Testis (tissue), 3 donors: ENCODE results near the gene AMPD3. TPM values are rescaled to one million over a fixed set of nuclear protein-coding genes. Genes with fewer than 3 reads are reported as not detected.

ENCODE experiments used
- DNase-seq: peaks from one replicate; pipeline ENCODE4 v3.0.0-alpha.2; 2019
- H3K27ac ChIP-seq, 2 donors: fragments of 200-600 bp; sonication (generic); one replicate each; pipeline ENCODE4 v1.5.1; 2019
- H3K27me3 ChIP-seq: fragments of 200-600 bp; sonication (generic); one replicate; pipeline ENCODE4 v1.5.1; 2019
- H3K36me3 ChIP-seq: fragments of 200-600 bp; sonication (generic); one replicate; pipeline ENCODE4 v1.5.1; 2017; ENCODE audit warnings: low read depth; ENCODE audit errors: missing control alignments
- H3K4me1 ChIP-seq: fragments of 200-600 bp; sonication (generic); one replicate; pipeline ENCODE4 v1.5.1; 2019
- H3K4me3 ChIP-seq, 2 donors: fragments of 200-600 bp; sonication (generic); one replicate each; pipeline ENCODE4 v1.5.1; 2017 to 2019
- H3K9me3 ChIP-seq: fragments of 200-600 bp; sonication (generic); one replicate; pipeline ENCODE4 v1.5.1; 2017
- CTCF ChIP-seq, 3 experiments: fragments of 450-650 bp in 2 of 3; fragments of 200-600 bp in 1 of 3; sonication (generic) in 1 of 3; IDR thresholded peaks; one replicate each; pipeline ENCODE4 v1.5.1; 2016 to 2019; ENCODE audit warnings: antibody characterized with exemption in 3 of 3, mild to moderate bottlenecking in 2 of 3, moderate library complexity in 1 of 3
- POLR2A ChIP-seq: fragments of 450-650 bp; IDR thresholded peaks from one replicate; pipeline ENCODE4 v1.6.1; 2017; ENCODE audit warnings: antibody characterized with exemption, mild to moderate bottlenecking, moderate library complexity
- WGBS, 2 donors: methylation state at CpG; one replicate each; pipeline ENCODE4 v1.1.5; 2018; 5-methylcytosine and 5-hydroxymethylcytosine counted together
- intact Hi-C: fragments of 100-400 bp; cut with DNase I; formaldehyde crosslinking; loops from one replicate; pipeline ENCODE4 v1.15.1; 2023; ENCODE audit warnings: low total_unique reads
- polyA plus RNA-seq: library from polyadenylated mRNA; stranded (reverse); fragments of 350-450 nt; fragmentation: Illumina TruSeq; extraction: RNeasy Lipid Tissue Mini Kit (QIAGEN cat#74804); gene quantifications from one replicate; pipeline ENCODE4 v1.2.3, GENCODE V29; 2014; ENCODE audit warnings: low read depth, low replicate concordance; ENCODE audit not compliant: insufficient read depth
- total RNA-seq, 2 donors: library from RNA; depleted of rRNA; stranded (reverse); fragments of >200 nt; gene quantifications; one replicate each; pipeline ENCODE4 v1.2.3, GENCODE V29; 2016

Gene AMPD3
- total and polyA plus RNA-seq, 3 donors from 2014 or later = 5.5 to 13.4 (median 10.9) TPM

- H3K27me3 ChIP-seq = no peaks in the 10 kb centered on the region
These were observed 50.4 kb downstream of the AMPD3 start for GRCh38 chr11:10505278-10506007.

DNA sequence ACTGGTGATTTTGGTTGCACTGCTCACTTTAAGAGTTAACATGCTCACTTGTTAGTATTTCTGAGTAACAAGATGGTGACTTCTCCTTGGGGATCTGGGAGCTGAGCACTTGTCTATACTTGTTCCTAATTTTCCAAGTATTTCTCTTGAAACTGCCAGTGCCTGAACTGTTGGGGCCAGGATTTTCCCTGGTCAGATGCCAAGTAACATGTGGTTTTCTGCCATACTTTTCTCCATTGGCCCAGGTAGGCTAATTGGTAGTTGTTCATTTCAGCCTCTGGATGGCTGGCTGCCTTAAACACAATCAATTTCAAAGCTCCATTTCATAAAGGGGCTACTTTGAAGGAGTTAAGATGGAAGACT, 50.9 kb downstream of the AMPD3 start:
- DNase-seq = no peak
- no peaks in the 10 kb centered on the region for H3K27me3 ChIP-seq
- H3K4me1 ChIP-seq = no peaks in the 10 kb centered on the region
- H3K4me3 ChIP-seq = no peak overlapping the region
- intact Hi-C loops = no loop called here
- H3K27ac ChIP-seq = no peak overlapping the region
- no peaks in the 10 kb centered on the region for H3K9me3 ChIP-seq
- TF ChIP-seq POLR2A (no peak), CTCF (IDR thresholded peaks at IDR 0.05) (no peak)
- H3K36me3 ChIP-seq = no peaks in the 10 kb centered on the region

More at GRCh38 chr11:10505278-10506007, 50.4 kb downstream of the AMPD3 start:
- no peak for DNase-seq
- H3K27ac ChIP-seq = no peak overlapping the region
- no peak overlapping the region for H3K4me3 ChIP-seq
- intact Hi-C loops = no loop called here
- H3K4me1 ChIP-seq = no peaks in the 10 kb centered on the region
- no peaks in the 10 kb centered on the region for H3K36me3 ChIP-seq
- no peaks in the 10 kb centered on the region for H3K9me3 ChIP-seq
- TF ChIP-seq POLR2A (no peak), CTCF (IDR thresholded peaks at IDR 0.05) (no peak)
- WGBS, 2 donors = 92 to 94% methylated on average over 6 of the region's 6 CpGs

GRCh38 chr11:10511181-10511621, 56.1 kb downstream of the AMPD3 start:
- no peaks in the 10 kb centered on the region for H3K9me3 ChIP-seq
- 79 to 86% methylated on average over 10 of the region's 10 CpGs for WGBS, 2 donors
- no peaks in the 10 kb centered on the region for H3K27me3 ChIP-seq
- intact Hi-C loops = no loop called here
- no peak for DNase-seq
- H3K36me3 ChIP-seq = no peaks in the 10 kb centered on the region
- TF ChIP-seq CTCF (IDR thresholded peaks at IDR 0.05) (no peak), POLR2A (no peak)
- H3K4me3 ChIP-seq = no peak overlapping the region
- H3K4me1 ChIP-seq = no peaks in the 10 kb centered on the region
- no peak overlapping the region for H3K27ac ChIP-seq

DNA sequence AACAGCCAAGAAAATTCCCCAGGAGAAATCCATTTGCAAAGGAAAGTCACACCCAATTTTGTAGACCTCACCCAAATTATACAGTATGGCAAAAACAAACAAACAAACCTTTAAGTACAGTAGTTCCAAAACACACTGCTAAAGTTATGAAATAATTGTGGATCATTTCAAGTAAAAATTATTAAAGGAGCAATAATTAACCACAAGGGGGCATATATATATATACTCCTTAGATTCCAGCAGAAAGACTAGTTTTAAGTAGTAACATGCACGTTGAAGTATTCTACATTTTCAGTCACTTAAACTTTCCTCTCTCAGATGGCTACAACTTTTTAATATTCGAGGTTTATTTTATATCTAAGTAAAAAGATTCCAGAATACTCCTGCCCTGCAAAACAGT, 59.1 kb downstream of the AMPD3 start:
- 37 to 49% methylated on average over 2 of the region's 2 CpGs for whole genome bisulfite sequencing, 2 donors
- no peaks in the 10 kb centered on the region for H3K9me3 ChIP-seq
- H3K4me3 ChIP-seq = no peak overlapping the region
- intact Hi-C loops = no loop called here
- H3K4me1 ChIP-seq = peaks cover 3% of the 10 kb centered on the region
- DNase-seq = no peak
- no peaks in the 10 kb centered on the region for H3K27me3 ChIP-seq
- TF ChIP-seq POLR2A (no peak), CTCF (IDR thresholded peaks at IDR 0.05) (peak in 2 of 3 experiments; percentile 5 to 59)
- H3K36me3 ChIP-seq = no peaks in the 10 kb centered on the region
- no peak overlapping the region for H3K27ac ChIP-seq

DNA sequence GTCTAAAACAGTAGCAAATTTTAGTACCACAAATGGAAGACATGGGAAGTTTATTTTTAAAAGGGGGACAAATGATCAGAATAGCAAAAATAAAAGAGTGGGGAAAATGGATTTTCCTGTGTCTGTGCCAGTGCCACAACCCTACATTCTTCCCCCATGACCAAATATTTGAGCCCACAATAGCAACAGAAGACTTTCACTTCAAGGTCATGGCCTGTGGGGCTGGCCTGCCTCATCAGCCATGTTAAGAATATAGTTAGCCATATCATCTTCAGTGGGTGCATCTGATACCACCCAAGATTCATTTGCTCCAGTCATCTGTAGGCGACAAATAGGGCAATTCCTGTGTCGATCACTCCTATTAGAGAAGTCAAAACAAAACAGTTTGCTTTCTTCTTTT, 59.6 kb downstream of the AMPD3 start:
- WGBS, 2 donors = 76 to 83% methylated on average over 2 of the region's 2 CpGs
- H3K27ac ChIP-seq = no peak overlapping the region
- intact Hi-C loops = no loop called here
- peaks cover 3% of the 10 kb centered on the region for H3K4me1 ChIP-seq
- H3K36me3 ChIP-seq = no peaks in the 10 kb centered on the region
- no peaks in the 10 kb centered on the region for H3K27me3 ChIP-seq
- H3K4me3 ChIP-seq = no peak overlapping the region
- no peak for DNase-seq
- no peak for TF ChIP-seq CTCF (IDR thresholded peaks at IDR 0.05)
- TF ChIP-seq POLR2A = no peak
- no peaks in the 10 kb centered on the region for H3K9me3 ChIP-seq
